Muscle layer of duodenum (tissue), 2 donors: ENCODE results near the gene RAB40B.

ENCODE experiments used
- H3K27ac ChIP-seq: one replicate; pipeline ENCODE4 v1.7.0; 2013; ENCODE audit warnings: mild to moderate bottlenecking, low read length
- H3K27me3 ChIP-seq: one replicate; pipeline ENCODE4 v1.7.0; 2013; ENCODE audit warnings: low read depth, mild to moderate bottlenecking, control low read depth, low read length
- H3K36me3 ChIP-seq, 2 donors: one replicate each; pipeline ENCODE4 v1.7.0; 2013; ENCODE audit warnings: low read length in 2 of 2, control low read depth in 1 of 2, mild to moderate bottlenecking in 1 of 2; ENCODE audit not compliant: insufficient read depth in 2 of 2, control insufficient read depth in 1 of 2
- H3K4me1 ChIP-seq, 2 donors: one replicate each; pipeline ENCODE4 v1.7.0; 2013; ENCODE audit warnings: low read length in 2 of 2, mild to moderate bottlenecking in 2 of 2, control low read depth in 1 of 2, moderate library complexity in 1 of 2; ENCODE audit not compliant: insufficient read depth in 2 of 2, control insufficient read depth in 1 of 2
- H3K4me3 ChIP-seq, 2 donors: one replicate each; pipeline ENCODE4 v1.7.0; 2013; ENCODE audit warnings: low read length in 2 of 2, low read depth in 1 of 2, mild to moderate bottlenecking in 1 of 2
- H3K9me3 ChIP-seq, 2 donors: one replicate each; pipeline ENCODE4 v1.7.0; 2013; ENCODE audit warnings: low read length in 2 of 2, control low read depth in 1 of 2, mild to moderate bottlenecking in 1 of 2; ENCODE audit not compliant: control insufficient read depth in 1 of 2
- donor health status: healthy.

RAB40B gene

DNA sequence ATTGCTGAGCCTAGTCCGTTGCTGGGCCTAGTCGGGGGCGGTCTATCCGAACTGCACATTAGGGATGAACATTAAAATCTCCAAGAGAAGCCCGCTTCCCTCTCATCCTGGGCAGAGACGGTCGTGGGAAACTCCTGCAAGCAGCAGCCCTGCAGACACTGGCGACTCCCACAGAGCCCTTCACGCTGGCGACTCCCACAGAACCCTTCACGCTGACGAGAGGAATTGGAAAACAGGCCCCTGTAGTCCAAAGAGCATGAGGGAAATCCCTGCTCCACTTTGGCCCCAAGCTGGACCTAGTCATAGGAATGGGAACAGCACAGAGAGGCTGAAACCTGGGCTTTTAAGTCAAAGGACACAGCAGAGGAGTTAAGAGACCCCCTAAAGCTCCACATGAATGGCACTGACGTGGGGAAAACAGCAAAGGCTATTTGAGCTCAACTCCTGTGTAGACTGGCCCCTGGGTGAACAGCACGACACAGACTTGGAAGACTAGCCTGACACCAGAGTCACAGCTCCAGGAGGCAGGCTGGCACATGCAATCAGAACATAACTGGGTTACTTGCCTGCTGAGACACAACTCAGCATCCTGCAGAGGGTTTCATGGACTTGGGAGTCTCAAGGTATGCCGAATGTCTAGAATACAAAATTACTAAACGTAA lies 92.4 kb downstream of the RAB40B start:
- H3K36me3 ChIP-seq = peaks cover 41 to 47% of the 10 kb centered on the region in 2 donors
- no peak overlapping the region for H3K27ac ChIP-seq
- peaks cover 5 to 12% of the 10 kb centered on the region in 2 donors for H3K4me1 ChIP-seq

More for the DNA sequence above, 92.4 kb downstream of the RAB40B start:
- Histone ChIP-seq H3K9me3 (no peaks in the 10 kb centered on the region), H3K4me3 (no peak overlapping the region), H3K27me3 (no peaks in the 10 kb centered on the region)
